ENCODE results near the gene TVP23C. TPM values are rescaled to one million over a fixed set of nuclear protein-coding genes. Genes with fewer than 3 reads are reported as not detected.

The TVP23C gene
- 45.7 and 45.8 TPM in 2 replicates for total RNA-seq

DNA sequence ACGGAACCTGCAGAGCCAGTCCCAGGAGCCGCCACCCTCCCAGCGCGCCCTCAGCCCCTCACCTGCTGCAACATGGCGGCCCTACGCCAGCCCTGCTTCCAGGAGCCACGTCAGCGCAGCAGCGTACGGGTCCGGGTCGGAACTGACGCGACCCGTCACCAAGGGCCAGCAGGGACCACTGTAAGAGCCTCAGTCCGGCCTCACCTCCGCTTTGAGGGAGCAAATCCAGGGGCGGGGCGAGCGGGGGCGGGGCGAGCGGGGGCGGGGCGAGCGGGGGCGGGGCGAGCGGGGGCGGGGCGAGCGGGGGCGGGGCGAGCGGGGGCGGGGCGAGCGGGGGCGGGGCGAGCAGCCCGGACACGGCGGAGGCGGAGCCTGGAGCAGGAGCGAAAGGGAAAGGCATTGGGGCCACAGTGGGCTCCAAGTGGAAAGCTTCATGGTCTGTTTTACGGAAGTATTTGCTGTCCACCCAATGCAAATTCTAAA, at the start of gene TVP23C:
TSS of gene TVP23C (minus strand) at position 109 of the 483 bp plus-strand sequence. CDS start at position 74, 35 bp downstream.

GRCh38 chr17:15467592-15467991, 95.7 kb downstream of the TVP23C start, which contains the start of gene CDRT4:
TSS of gene CDRT4 (minus strand) at chr17:15467621. CDS start at chr17:15440238, 27,383 bp downstream.

Other genes starting within 250 kb of the TVP23C start
- not detected in 2 replicates for gene TEKT3, start 221.9 kb downstream of the TVP23C start, total RNA-seq
- 3.0 and 4.0 TPM in 2 replicates for gene CDRT4, start 95.9 kb downstream of the TVP23C start, total RNA-seq
- gene FBXW10B, start 56.2 kb upstream of the TVP23C start, total RNA-seq = 0.30 and 0.92 TPM in 2 replicates
- 67.7 and 104 TPM in 2 replicates for gene TRIM16, start 120.8 kb upstream of the TVP23C start, total RNA-seq
- gene ZNF286A, start 136.3 kb upstream of the TVP23C start, total RNA-seq = 38.3 and 64.9 TPM in 2 replicates
- under 0.01 and 0.18 TPM in 2 replicates for gene TBC1D26, start 168.8 kb upstream of the TVP23C start, total RNA-seq